GM12878 (cell line): ENCODE measurements around the gene LIPK. TPM values are rescaled to one million over a fixed set of nuclear protein-coding genes. Genes with fewer than 3 reads are reported as not detected.

Experiments
- ATAC-seq: fragments of 200-7000 bp; cut with Tn5 transposase; 3 replicates; pipeline ENCODE4 v1.9.1; 2020; ENCODE audit warnings: mild to moderate bottlenecking, moderate library complexity
- BruUV-seq: library from RNA; stranded (reverse); fragments of 400-500 nt; replicated peaks from 2 replicates; lab custom pipeline; 2021; lab: Mats Ljungman, UMichigan
- CTCF ChIA-PET: fragments of 300-600 bp; sonication (Branson Sonifier 250); formaldehyde crosslinking; extraction: SDS; loops from one replicate; lab custom pipeline; 2021; ENCODE audit warnings: inconsistent platforms; lab: Yijun Ruan, JAX
- POLR2A ChIA-PET: fragments of 350-600 bp; formaldehyde crosslinking; extraction: SDS; loops from one replicate; lab custom pipeline; 2021; ENCODE audit warnings: inconsistent platforms; lab: Charles Lee
- RAD21 ChIA-PET: fragments of 300-600 bp; sonication (Branson Sonifier 250); formaldehyde crosslinking; loops from one replicate; lab custom pipeline; 2023; ENCODE audit warnings: antibody characterized with exemption; ENCODE audit not compliant: unreplicated experiment; lab: Charles Lee
- SMC1A ChIA-PET: fragments of 300-600 bp; sonication (Branson Sonifier 250); formaldehyde crosslinking; loops from one replicate; lab custom pipeline; 2023; ENCODE audit not compliant: unreplicated experiment, uncharacterized antibody; lab: Charles Lee
- DNase-seq: peaks from one replicate; pipeline ENCODE4 v3.0.0-alpha.2; 2011; ENCODE audit warnings: low read depth, low spot score
- FAIRE-seq: peaks from 3 replicates; lab custom pipeline; 2011; peaks lifted over from hg19 to GRCh38; lab: Jason Lieb, UNC
- H2AFZ ChIP-seq: 2 replicates; pipeline ENCODE4 v1.6.0; 2011; ENCODE audit warnings: low read depth, low read length, control low read depth; ENCODE audit not compliant: control insufficient read depth
- H3K27ac ChIP-seq: 2 replicates; pipeline ENCODE4 v1.5.1; 2011; ENCODE audit warnings: control low read depth; ENCODE audit not compliant: control insufficient read depth, insufficient read depth
- H3K27me3 ChIP-seq, 2 experiments: replicated peaks in 1 of 2; 2 replicates each; pipeline versions ENCODE4 v1.6.0 to v1.6.1; 2011; ENCODE audit warnings: low read length in 1 of 2; ENCODE audit not compliant: control insufficient read depth in 2 of 2, insufficient read depth in 2 of 2
- H3K36me3 ChIP-seq, 2 experiments: 2 replicates each; pipeline ENCODE4 v1.5.1; 2011; ENCODE audit warnings: low read length in 1 of 2; ENCODE audit not compliant: control insufficient read depth in 2 of 2, insufficient read depth in 2 of 2
- H3K4me1 ChIP-seq: 2 replicates; pipeline ENCODE4 v1.6.1; 2011; ENCODE audit warnings: mild to moderate bottlenecking, low read length, moderate library complexity, mixed read lengths; ENCODE audit not compliant: control insufficient read depth, insufficient read depth
- H3K4me2 ChIP-seq: 2 replicates; pipeline ENCODE4 v1.6.0; 2011; ENCODE audit warnings: control low read depth; ENCODE audit not compliant: control insufficient read depth, insufficient read depth
- H3K4me3 ChIP-seq: fragments of 200-600 bp; sonication (generic); 2 replicates; pipeline ENCODE4 v1.5.1; 2016
- H3K79me2 ChIP-seq: 2 replicates; pipeline ENCODE4 v1.6.0; 2011; ENCODE audit warnings: low read length; ENCODE audit not compliant: control insufficient read depth, insufficient read depth
- H3K9ac ChIP-seq: 2 replicates; pipeline ENCODE4 v1.8.0; 2011; ENCODE audit warnings: low read length, control low read depth, mixed read lengths; ENCODE audit not compliant: control insufficient read depth, insufficient read depth
- H3K9me3 ChIP-seq: replicated peaks from 3 replicates; pipeline ENCODE4 v1.5.1; 2011; ENCODE audit warnings: mild to moderate bottlenecking, low read length; ENCODE audit not compliant: control insufficient read depth, insufficient read depth
- H4K20me1 ChIP-seq: 2 replicates; pipeline ENCODE4 v1.6.0; 2011; ENCODE audit not compliant: control insufficient read depth, insufficient read depth
- ASH2L ChIP-seq: fragments of 300-600, 200-600 bp; sonication (generic); IDR thresholded peaks from 2 replicates; pipeline ENCODE4 v1.6.1; 2017; ENCODE audit warnings: low read depth, mild to moderate bottlenecking, borderline replicate concordance
- ELK1 ChIP-seq: IDR thresholded peaks from 2 replicates; pipeline ENCODE4 v1.6.1; 2012; ENCODE audit warnings: low read depth, low read length, improper control_type of control experiment
- IKZF1 ChIP-seq: fragments of 450-650 bp; conservative IDR thresholded peaks from 2 replicates; pipeline ENCODE4 v1.6.1; 2017; ENCODE audit warnings: antibody characterized with exemption, mild to moderate bottlenecking
- NBN ChIP-seq: fragments of 450-650 bp; IDR thresholded peaks from 2 replicates; pipeline ENCODE4 v1.6.1; 2016
- NFIC ChIP-seq: IDR thresholded peaks from 2 replicates; pipeline ENCODE4 v1.6.1; 2012; ENCODE audit warnings: low read depth, mild to moderate bottlenecking, inconsistent platforms, low read length, moderate library complexity
- RELB ChIP-seq: fragments of 450-650 bp; IDR thresholded peaks from 2 replicates; pipeline ENCODE4 v1.6.1; 2017; ENCODE audit warnings: low read depth, mild to moderate bottlenecking, moderate library complexity
- WGBS: methylation state at CpG from one replicate; pipeline ENCODE4 v1.1.6; 2016; ENCODE audit warnings: low lambda C conversion rate; ENCODE audit not compliant: insufficient replicate concordance, insufficient coverage; ENCODE audit errors: missing lambda C conversion rate; 5-methylcytosine and 5-hydroxymethylcytosine counted together
- in situ Hi-C: fragments of 300-500 bp; cut with MboI; formaldehyde crosslinking; loops from 9 replicates; pipeline ENCODE4 v1.14.3; 2018; ENCODE audit warnings: mixed read lengths
- intact Hi-C: fragments of 100-400 bp; cut with micrococcal nuclease; formaldehyde crosslinking; loops from one replicate; pipeline ENCODE4 v1.14.2; 2022; ENCODE audit not compliant: unreplicated experiment
- polyA plus RNA-seq, 11 experiments: library from polyadenylated mRNA; depleted of rRNA in 4 of 11; unstranded in 6 of 11; stranded (reverse) in 5 of 11; fragments of >200 nt; fragmentation: Nextera tagmentation in 4 of 11; fragmentation: Illumina TruSeq in 1 of 11; extraction: Ambion mirVana in 4 of 11; extraction: Trizol in 1 of 11; gene quantifications; 1 replicate in 1 of 11; 2 replicates in 10 of 11; pipeline versions ENCODE4 v1.2.1 to v1.2.3, GENCODE V29; 2011 to 2016; ENCODE audit warnings: inconsistent platforms in 2 of 11, missing spikeins in 2 of 11, low read depth in 1 of 11
- total RNA-seq, 4 experiments: library from RNA; depleted of rRNA in 3 of 4; stranded (reverse); fragments of >200 nt in 3 of 4; fragmentation: Illumina TruSeq in 1 of 4; extraction: Trizol in 1 of 4; gene quantifications; 2 replicates each; pipeline versions ENCODE4 v1.2.1 to v1.2.3, GENCODE V29; 2013 to 2021
- TF ChIP-seq, protein P1 (sequence below): fragments of 450-650 bp; IDR thresholded peaks from 2 replicates; pipeline ENCODE4 v1.6.1; 2018; ENCODE audit warnings: borderline replicate concordance, mild to moderate bottlenecking; ENCODE audit not compliant: partially characterized antibody
- TF ChIP-seq, protein P2 (sequence below): fragments of 450-650 bp; IDR thresholded peaks from 2 replicates; pipeline ENCODE4 v1.6.1; 2017; ENCODE audit warnings: antibody characterized with exemption, mild to moderate bottlenecking, moderate library complexity

Gene LIPK
- total and polyA plus RNA-seq, 10 of the 15 experiments (the other 5 are each of a cell fraction or from before 2014, with no cell fraction given), result not detected

DNA sequence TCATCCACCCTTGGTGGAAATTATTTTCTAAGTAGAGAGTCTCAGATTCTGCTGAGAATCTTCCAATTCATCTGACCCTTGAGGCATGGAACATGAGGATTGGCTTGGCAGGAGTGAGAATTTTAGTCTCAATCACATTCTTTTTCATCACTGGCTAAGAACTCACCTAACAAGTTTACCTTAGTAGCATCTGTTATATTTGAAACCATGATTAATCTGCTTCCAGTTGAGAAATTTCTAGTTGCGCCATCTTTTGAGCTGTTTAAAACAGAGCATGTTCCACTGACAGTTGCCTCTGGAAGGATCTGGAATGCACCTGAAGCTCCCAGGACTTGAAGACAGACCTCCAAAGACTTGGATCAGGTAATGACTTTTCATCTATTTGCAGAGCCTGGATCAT, at the start of gene LIPK (continued):
- TF ChIP-seq, protein P1, sequence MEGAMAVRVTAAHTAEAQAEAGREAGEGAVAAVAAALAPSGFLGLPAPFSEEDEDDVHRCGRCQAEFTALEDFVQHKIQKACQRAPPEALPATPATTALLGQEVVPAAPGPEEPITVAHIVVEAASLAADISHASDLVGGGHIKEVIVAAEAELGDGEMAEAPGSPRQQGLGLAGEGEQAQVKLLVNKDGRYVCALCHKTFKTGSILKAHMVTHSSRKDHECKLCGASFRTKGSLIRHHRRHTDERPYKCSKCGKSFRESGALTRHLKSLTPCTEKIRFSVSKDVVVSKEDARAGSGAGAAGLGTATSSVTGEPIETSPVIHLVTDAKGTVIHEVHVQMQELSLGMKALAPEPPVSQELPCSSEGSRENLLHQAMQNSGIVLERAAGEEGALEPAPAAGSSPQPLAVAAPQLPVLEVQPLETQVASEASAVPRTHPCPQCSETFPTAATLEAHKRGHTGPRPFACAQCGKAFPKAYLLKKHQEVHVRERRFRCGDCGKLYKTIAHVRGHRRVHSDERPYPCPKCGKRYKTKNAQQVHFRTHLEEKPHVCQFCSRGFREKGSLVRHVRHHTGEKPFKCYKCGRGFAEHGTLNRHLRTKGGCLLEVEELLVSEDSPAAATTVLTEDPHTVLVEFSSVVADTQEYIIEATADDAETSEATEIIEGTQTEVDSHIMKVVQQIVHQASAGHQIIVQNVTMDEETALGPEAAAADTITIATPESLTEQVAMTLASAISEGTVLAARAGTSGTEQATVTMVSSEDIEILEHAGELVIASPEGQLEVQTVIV, result no peak
- TF ChIP-seq RELB, result no peak

DNA sequence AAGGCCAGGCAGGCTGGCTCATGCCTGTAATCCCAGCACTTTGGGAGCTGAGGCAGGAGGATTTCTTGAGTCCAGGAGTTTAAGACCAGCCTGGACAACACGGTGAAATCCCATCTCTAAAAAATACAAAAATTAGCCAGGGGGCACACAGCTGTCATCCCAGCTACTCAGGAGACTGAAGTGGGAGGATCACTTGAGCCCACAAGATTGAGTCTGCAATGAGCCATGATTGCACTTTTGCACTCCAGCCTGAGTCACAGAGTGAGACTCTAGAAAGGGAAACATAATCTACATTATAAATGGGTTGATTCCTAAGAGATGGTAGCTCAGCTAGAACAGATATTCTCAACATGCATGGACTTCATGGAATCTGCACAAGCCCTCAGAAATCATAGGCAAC, 48.1 kb upstream of the LIPK start:
- H3K9ac ChIP-seq, result no peak overlapping the region
- no peaks in the 10 kb centered on the region for H3K9me3 ChIP-seq
- no peaks in the 10 kb centered on the region for H4K20me1 ChIP-seq
- POLR2A ChIA-PET, result no interaction called here
- H3K4me3 ChIP-seq, result no peak overlapping the region
- H3K36me3 ChIP-seq, result no peaks in the 10 kb centered on the region
- no peaks in the 10 kb centered on the region for H3K79me2 ChIP-seq
- no peaks in the 10 kb centered on the region for H3K27me3 ChIP-seq
- H3K4me1 ChIP-seq, result no peaks in the 10 kb centered on the region
- ATAC-seq (no peak), DNase-seq (no peak), FAIRE-seq (no peak)
- in situ Hi-C loops (no loop called here), intact Hi-C loops (no loop called here)
- no peak for TF ChIP-seq ASH2L
- TF ChIP-seq IKZF1, result no peak
- TF ChIP-seq NFIC, result no peak
- TF ChIP-seq NBN, result no peak
- no peak for TF ChIP-seq ELK1
- TF ChIP-seq, protein P2, sequence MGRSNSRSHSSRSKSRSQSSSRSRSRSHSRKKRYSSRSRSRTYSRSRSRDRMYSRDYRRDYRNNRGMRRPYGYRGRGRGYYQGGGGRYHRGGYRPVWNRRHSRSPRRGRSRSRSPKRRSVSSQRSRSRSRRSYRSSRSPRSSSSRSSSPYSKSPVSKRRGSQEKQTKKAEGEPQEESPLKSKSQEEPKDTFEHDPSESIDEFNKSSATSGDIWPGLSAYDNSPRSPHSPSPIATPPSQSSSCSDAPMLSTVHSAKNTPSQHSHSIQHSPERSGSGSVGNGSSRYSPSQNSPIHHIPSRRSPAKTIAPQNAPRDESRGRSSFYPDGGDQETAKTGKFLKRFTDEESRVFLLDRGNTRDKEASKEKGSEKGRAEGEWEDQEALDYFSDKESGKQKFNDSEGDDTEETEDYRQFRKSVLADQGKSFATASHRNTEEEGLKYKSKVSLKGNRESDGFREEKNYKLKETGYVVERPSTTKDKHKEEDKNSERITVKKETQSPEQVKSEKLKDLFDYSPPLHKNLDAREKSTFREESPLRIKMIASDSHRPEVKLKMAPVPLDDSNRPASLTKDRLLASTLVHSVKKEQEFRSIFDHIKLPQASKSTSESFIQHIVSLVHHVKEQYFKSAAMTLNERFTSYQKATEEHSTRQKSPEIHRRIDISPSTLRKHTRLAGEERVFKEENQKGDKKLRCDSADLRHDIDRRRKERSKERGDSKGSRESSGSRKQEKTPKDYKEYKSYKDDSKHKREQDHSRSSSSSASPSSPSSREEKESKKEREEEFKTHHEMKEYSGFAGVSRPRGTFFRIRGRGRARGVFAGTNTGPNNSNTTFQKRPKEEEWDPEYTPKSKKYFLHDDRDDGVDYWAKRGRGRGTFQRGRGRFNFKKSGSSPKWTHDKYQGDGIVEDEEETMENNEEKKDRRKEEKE, result no peak
- H3K27ac ChIP-seq, result no peak overlapping the region
- H2AFZ ChIP-seq, result no peak overlapping the region
- RAD21 ChIA-PET, result no interaction called here
- 94% methylated on average over 1 of the region's 1 CpG for WGBS
- BruUV-seq, result no TSS peak
- SMC1A ChIA-PET, result no interaction called here
- CTCF ChIA-PET, result interaction anchor here (1.5 kb wide), 1 partner anchor 76 kb away, joined by 4 read pairs; no protein-coding TSS in a partner anchor
- H3K4me2 ChIP-seq, result no peak overlapping the region
